Epithelial cell of proximal tubule (primary cell): ENCODE measurements around the gene RECQL5. TPM values are rescaled to one million over a fixed set of nuclear protein-coding genes. Genes with fewer than 3 reads are reported as not detected.
"Not testable (repeated sequence)": the region's sequence is repeated elsewhere in the genome, so short reads cannot be mapped to it uniquely, and the experiment has no call there.

Experiments used
- DNase-seq: peaks from one replicate; pipeline ENCODE4 v3.0.0-alpha.2; 2011; ENCODE audit warnings: low read depth
- H3K4me3 ChIP-seq: 2 replicates; pipeline ENCODE4 v1.5.1; 2011; ENCODE audit warnings: low read depth, mild to moderate bottlenecking, low read length
- total RNA-seq: library from RNA; depleted of rRNA; stranded (reverse); fragments of >200 nt; gene quantifications from 2 replicates; pipeline ENCODE4 v1.2.3, GENCODE V29; 2015
- TF ChIP-seq, protein P1 (sequence below): conservative IDR thresholded peaks from 2 replicates; pipeline ENCODE4 v1.5.1; 2012; ENCODE audit warnings: low read depth, mild to moderate bottlenecking, low read length

Gene RECQL5
- total RNA-seq, 1 donor from 2014 or later = 25.7 TPM

DNA sequence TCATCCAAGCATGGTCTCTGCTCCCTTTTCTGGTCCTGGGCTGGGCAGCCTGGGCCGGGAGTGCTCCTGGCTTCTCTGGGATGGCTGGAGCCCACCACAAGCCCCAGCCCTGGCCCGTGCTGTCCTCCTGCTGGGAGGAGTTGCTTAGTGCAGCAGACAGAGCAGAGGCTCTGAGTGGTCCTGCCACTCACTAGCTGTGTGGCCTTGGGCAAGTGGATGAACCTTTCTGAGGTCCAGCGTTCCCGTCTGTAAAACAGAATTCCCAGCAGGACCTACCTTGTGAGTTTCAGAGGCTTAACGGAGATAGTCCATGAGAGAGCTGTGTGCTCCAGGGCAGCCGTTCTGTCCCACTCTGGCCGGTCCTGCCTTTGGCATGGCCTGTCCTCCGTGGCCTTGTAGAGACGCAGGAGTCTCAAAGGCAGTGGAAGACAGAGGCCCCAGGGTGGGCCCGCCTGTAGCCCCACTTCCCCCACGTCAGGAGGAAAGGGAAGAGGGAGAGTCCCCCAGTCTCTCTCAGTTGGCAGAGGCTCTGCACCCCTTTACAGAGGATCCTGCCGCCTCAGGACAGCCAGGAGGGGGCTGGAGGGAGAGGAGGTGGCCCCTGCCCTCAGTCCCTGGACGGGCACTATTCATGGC is 71.6 kb downstream of the RECQL5 start:
- no peak for DNase-seq
- TF ChIP-seq, protein P1, sequence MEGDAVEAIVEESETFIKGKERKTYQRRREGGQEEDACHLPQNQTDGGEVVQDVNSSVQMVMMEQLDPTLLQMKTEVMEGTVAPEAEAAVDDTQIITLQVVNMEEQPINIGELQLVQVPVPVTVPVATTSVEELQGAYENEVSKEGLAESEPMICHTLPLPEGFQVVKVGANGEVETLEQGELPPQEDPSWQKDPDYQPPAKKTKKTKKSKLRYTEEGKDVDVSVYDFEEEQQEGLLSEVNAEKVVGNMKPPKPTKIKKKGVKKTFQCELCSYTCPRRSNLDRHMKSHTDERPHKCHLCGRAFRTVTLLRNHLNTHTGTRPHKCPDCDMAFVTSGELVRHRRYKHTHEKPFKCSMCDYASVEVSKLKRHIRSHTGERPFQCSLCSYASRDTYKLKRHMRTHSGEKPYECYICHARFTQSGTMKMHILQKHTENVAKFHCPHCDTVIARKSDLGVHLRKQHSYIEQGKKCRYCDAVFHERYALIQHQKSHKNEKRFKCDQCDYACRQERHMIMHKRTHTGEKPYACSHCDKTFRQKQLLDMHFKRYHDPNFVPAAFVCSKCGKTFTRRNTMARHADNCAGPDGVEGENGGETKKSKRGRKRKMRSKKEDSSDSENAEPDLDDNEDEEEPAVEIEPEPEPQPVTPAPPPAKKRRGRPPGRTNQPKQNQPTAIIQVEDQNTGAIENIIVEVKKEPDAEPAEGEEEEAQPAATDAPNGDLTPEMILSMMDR = no peak
- no peak overlapping the region for H3K4me3 ChIP-seq

DNA sequence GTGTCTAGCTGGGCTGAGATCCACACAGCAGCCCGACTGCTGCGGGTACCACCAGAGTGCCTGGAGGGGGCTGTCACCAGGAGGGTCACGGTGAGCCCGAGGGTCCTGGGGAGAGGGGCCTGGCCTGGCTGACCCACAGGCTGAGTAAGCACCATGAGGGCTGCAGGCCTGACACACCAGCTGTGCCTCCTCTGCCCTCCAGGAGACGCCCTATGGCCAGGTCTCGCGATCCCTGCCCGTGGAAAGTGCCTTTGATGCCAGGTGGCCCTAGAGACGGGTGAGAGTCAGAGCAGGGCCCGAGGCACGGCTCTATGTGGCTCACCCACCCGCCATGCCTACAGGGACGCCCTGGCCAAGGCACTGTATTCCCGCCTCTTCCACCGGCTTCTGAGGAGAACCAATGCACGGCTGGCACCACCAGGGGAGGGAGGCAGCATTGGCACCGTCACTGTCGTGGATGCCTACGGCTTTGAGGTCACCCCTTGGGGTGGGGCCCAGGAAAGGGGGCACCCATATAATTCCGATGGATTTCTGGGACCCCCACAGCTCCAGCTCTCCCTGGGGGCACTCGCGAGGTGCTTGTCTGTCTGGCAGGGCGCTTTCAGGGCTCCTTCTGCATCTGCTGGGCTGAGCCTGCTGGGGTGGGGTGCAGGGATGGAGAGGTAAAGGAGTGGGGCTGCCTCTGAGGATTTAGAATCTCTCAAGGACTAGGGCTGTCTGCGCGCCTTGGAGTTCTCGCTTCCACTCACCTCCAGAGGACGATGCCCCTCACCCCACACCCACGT is 72.3 kb downstream of the RECQL5 start:
- TF ChIP-seq, protein P1 = no peak
- H3K4me3 ChIP-seq = no peak overlapping the region
- no peak for DNase-seq

DNA sequence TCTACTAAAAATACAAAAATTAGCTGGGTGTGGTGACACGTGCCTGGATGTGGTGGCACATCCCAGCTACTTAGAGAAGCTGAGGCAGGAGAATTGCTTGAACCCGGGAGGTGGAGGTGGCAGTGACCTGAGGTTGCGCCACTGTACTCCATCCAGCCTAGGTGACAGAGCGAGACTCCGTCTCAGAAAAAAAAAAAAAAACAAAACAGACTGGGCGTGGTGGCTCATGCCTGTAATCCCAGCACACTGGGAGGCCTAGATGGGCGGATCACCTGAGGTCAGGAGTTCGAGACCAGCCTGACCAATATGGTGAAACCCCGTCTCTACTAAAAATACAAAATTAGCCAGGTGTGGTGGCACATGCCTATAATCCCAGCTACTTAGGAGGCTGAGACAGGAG is 73.5 kb downstream of the RECQL5 start:
- not testable (repeated sequence) for H3K4me3 ChIP-seq, DNase-seq

DNA sequence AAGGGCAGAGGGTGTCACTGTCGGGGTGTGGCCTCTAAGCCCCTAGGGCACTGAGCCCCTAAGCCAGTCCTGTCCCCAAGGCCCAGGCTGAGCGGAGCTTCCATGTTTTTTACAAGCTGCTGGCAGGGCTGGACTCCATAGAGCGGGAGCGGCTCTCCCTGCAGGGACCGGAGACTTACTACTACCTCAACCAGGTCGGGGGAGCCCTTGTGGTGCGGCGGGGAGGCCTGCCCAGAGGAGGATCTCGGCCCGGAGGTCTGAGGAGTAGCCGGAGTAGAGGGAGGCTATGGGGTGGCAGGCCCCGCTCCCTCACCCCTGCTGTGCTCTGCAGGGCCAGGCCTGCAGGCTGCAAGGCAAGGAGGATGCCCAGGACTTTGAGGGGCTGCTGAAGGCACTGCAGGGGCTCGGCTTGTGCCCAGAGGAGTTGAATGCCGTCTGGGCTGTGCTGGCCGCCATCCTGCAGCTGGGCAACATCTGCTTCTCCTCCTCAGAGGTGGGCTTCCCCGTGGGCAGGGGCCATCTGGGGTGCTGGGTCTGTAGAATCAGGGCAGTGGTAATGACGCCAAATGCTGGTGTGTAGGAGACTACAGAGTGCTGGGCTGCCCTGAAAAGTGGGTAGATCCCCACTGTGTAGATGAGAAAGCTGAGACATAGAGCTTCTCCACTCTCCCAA is 74.5 kb downstream of the RECQL5 start:
- TF ChIP-seq, protein P1 = no peak
- H3K4me3 ChIP-seq = no peak overlapping the region
- DNase-seq = no peak

DNA sequence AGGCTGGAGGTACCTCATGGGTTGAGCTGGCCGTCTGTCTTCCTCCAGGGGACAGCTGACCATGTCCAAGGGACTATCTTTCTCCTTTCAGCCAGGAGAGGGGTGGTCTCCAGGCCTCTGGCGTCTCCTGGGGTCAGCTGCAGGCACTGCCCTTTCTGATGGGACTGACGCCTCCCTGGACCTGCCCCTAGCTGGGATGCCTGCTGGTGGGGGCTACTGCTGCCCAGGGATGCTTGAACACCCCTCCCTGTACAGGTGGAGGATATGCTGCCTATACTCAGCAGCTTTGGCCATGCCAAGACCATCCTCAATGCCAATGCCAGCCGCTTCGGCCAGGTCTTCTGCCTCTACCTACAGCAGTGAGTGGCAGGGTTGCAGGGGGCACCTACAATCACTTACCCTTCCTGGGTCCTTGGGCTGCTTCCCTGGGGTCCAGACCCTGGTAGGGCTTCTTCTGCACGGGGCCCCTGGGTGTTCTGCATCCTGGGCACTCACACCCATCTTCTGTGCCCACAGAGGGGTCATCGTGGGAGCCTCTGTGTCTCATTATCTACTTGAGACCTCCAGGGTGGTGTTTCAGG is 75.1 kb downstream of the RECQL5 start:
- DNase-seq = no peak
- TF ChIP-seq, protein P1 = no peak
- no peak overlapping the region for H3K4me3 ChIP-seq

DNA sequence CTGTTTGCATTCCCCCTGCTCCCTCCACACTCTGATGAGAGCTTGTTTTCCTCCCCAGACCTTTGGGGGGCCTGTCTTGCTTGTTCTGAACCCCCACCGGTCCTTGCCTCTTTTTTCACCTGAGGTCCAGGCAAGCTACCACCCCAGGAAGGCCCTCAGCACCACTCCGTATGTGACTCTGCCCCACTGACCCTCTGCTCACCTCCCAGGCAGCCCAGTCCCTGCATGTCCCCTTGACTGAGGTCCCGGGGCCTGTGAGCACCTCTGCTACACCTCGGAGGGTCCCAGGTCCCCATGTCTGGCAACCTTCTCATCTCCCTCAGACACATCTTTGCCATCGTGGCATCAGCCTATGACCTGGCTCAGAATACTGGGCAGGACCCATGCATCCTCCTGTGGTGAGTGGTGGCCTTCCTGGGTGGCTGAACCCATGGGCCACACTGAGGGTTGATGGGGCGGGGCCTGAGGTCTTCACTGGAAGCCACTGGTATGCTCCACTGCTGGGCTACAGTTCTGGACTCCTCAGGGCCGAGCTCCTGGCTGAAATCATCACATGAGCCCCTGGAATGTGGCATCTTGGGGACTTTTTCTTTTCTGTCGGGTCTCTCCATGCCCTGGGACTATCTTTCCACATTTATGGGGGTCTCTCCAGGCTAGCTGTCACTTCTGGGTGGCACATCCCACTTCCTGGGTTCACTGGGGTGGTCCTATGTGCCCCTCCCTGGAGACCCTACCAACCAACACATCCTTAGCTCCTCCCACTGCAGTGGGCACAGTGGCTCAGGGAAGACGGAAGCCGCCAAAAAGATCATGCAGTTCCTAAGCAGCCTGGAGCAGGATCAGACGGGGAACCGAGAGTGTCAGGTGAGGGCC is 75.9 kb downstream of the RECQL5 start:
- TF ChIP-seq, protein P1 = no peak
- H3K4me3 ChIP-seq = no peak overlapping the region
- no peak for DNase-seq
